Middle frontal gyrus (tissue), 1 donor: ENCODE data around the gene AUTS2.

Experiments used
- DNase-seq: peaks from one replicate; pipeline ENCODE4 v3.0.0-alpha.2; 2015; ENCODE audit warnings: low spot score; ENCODE audit errors: extremely low spot score

AUTS2 gene

GRCh38 chr7:70527520-70528115 lies 929.3 kb downstream of the AUTS2 start:
- no peak for DNase-seq

DNA sequence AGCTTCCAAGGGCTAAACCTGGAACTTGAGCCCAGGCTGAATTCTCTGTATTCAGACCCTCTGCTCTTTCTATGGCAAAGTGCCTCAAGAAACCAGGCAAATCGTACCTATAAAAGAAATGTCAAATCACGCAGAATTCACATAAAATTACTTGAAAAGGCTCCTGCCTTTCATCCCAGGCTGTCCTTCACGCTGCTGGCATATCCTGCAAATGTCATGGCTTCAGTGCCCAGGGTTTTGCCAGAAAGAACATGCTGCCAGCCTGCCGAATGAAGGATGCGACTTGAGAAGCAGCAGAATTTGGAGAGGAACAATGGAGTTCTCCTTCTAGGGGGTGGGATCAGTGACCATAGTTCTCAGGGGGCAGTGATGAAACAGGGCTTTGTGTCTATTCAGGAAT lies 931.2 kb downstream of the AUTS2 start:
- DNase-seq = no peak

GRCh38 chr7:70529914-70530585 lies 931.8 kb downstream of the AUTS2 start:
- no peak for DNase-seq

GRCh38 chr7:70533614-70534013 lies 935.3 kb downstream of the AUTS2 start:
- no peak for DNase-seq

DNA sequence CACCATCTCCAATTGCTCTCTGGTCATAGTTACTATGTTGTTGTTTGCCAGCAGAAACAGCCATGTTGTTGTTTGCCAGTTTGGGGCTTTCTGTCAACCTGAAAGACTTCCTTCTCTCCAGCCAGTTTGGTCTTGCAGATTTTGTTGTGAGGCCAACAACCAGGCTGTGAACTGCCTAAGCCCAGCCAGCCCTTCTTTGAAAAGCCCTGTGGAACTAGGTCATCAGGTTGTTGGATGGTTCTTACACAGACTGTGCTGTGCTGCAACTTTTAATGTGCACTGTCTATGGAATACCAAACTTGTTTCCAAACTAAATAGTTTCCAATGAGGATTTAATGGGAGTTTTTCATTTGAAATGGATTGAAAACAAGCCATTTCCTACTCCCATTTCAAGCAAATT lies 940.9 kb downstream of the AUTS2 start:
- DNase-seq = no peak

DNA sequence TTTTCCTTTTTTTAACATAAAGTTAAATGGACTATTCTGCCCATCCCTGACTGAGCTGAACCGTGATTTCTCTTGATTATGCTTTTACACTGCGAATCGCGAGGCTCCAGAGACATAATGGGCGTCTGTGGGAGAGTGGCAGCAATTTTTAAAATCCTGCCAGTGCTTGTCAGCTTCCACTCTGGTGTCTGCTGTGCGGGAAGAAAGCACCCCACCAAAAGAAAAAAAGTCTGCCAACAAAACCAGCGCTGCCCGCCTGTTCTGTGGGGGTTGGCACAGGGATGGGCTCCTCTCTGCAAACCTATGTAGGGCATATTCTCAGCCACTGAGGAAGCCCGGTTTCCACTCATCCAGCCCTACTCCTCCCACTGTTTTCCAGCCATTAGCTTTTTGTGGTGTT lies 941.3 kb downstream of the AUTS2 start:
- no peak for DNase-seq

GRCh38 chr7:70540641-70541040 lies 942.4 kb downstream of the AUTS2 start:
- DNase-seq = no peak

DNA sequence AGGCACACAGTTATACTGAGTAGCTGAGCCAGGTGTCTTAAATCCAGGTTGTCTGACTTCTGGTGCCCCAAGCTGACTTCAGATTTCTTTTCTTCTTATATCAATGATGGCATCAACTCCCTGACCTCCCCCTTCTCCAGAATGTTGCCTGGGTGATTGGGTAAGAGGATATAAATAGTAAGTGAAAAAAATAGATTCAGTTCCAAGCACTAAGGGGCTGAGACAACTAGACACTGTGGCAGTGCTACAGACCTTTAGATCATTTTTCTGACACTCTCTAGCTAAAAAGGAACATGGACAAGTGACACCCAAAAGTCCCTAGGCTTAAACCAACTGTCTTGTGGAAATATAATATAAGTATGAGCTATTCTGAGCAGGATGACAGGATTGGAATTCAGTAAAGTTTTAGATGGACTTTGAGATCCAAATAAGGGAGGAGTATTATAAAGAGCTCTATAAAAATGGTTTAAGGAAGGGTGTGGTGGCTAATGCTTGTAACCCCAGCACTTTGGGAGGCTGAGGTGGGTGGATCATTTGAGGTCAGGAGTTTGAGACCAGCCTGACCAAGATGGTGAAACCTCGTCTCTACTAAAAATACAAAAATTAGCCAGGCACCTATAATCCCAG lies 944.6 kb downstream of the AUTS2 start:
- DNase-seq = no peak

DNA sequence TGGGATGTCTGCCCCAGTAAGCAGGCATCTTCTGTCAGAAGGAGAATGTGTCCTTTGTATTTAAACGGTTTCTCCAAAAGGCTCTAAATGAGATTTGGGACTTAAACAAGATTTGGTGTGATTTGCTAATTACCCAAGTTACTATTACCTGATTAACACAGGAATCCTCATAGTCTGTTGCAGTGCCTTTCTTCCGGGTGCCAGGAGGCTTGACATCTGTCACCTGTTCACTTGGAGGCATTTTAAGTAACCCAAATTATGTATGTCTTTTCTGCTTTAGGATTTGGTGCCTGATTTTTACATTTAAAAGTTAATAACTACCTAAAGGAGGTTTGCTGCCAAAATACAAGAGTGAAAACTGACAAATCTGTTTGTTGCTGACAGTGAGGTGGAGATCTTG lies 945.7 kb downstream of the AUTS2 start:
- DNase-seq = no peak

DNA sequence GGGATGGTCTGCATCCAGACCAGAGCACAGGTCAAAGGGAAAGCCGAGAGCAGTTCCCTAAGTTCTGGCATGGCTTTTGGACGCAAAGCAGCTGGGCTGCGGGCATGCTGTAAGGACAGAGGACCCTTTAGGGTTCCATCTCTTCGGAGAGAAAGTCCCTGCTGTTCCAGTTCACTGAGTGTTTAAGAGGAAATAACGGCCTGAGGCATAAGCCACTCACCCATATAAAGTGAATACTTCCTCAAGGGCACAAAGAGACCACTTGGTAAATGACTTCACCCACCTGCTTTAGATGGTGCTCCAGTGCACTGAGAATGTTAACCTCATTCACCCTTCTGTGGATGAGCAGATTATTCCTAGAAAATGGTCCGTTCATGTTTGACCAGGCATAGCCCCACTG lies 946.9 kb downstream of the AUTS2 start:
- DNase-seq = no peak

DNA sequence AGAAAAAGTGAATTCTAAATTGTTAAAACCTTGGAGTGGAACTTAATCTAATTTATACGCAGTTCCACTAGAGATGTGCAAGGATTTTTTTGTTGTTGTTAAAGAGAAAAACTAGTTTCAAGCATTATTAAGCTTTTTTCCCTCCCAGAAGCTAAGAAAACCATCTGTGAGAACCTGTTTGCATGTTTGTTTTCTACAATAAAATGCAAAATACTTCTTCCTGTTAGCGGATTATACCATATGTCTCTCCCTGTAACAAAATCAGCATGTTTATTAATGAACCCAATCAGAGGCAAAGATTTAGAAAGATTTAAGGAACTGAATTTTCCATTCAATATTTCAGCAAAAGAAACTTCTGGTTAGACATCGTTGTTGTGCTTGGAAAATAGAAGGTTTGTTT lies 953.9 kb downstream of the AUTS2 start:
- DNase-seq = no peak

DNA sequence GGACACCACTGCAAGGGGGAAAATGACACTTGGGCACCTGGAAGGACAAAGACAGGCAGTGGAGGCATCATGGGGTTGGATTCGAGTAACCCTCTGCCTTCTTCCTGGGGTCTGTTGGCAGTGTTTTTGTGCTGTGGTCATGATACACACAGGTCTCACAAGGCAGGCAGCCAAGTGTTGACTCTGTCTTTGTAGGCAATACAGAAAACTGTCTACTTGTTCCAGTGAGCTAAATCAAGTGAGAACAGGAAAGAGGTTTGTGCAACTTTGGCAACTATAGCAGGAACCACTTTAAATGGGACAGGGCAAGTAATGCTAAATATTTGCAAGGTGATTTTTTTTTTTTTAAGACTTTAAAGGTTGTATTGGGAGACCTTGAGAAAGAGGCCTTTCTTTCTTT lies 955.1 kb downstream of the AUTS2 start:
- no peak for DNase-seq

DNA sequence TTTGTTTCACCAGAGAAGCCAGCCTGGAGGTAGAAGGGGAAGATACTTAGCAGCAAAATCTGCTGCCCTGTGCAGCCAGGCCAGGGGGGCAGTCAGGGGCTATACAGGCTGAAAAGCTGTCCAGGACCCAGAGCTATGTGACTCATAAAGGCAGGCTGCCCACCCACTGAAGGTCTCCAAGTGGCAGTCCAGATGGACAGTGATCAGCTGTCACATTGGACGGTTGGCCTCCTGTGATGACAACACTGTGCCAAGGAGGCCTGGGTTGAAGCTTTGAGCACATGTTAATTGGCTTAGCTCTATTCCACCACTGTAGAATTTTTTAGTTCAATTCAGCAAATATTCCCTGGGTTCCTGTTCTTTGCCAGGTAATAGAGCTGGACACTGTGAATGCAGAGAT lies 956.4 kb downstream of the AUTS2 start:
- DNase-seq = no peak

DNA sequence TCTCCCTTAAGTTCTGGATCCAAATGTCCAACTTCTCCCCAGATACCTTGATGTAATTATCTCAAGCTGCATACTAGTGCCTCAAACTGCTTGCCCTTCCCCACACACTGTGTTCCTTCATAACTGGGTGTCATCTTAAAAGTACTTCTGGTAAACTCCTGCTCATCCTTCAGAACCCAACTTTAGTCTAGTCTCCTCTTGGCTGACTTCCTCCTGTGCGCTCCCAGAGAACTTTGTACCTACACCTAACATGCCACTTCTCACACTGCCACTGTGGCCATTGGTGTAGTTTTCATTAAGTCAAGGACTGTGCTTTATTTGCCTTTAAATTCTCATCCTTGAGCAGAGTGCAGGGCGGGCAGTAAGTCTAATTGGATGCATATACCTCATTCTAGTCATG lies 958.5 kb downstream of the AUTS2 start:
- no peak for DNase-seq

DNA sequence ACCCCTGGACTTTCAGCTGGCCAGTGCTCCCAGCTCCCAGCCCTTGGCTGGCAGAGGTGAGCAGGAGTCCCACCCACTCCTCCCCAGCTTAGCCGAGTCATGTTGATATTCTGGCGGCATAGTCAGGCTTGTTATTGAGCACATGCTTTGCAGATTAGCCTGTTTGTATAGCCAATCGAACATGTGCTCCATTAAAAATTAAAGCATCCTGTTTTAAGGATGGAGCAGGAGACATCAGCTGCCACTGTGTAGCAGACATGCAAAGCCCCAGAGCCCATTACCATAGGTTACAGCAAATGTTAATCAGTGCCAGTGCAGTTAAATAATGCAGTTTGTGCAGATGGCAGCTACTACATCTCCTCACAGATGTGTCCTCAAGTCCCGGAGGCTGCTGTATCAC lies 959.1 kb downstream of the AUTS2 start:
- no peak for DNase-seq

DNA sequence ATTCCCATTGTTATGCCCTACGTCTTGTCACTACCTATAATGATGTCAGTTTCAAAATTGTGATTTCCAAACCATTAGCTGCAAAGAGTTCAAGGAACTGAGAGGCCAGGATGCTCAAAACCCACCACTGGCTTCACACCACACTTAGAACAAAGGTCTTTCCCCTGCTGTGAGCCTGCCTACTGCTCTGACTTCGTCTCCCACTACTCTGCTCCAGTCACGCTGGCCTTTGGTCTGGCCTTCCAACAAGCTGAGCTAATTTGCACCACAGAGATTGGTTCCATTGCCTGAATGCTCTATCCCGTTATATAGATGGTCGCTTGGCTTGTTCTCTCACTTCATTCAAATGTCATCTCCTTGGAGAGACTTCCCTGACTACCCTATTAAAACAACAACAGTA lies 961.5 kb downstream of the AUTS2 start:
- no peak for DNase-seq

- no peak for DNase-seq
Observed at GRCh38 chr7:70563960-70564359, 965.7 kb downstream of the AUTS2 start.

DNA sequence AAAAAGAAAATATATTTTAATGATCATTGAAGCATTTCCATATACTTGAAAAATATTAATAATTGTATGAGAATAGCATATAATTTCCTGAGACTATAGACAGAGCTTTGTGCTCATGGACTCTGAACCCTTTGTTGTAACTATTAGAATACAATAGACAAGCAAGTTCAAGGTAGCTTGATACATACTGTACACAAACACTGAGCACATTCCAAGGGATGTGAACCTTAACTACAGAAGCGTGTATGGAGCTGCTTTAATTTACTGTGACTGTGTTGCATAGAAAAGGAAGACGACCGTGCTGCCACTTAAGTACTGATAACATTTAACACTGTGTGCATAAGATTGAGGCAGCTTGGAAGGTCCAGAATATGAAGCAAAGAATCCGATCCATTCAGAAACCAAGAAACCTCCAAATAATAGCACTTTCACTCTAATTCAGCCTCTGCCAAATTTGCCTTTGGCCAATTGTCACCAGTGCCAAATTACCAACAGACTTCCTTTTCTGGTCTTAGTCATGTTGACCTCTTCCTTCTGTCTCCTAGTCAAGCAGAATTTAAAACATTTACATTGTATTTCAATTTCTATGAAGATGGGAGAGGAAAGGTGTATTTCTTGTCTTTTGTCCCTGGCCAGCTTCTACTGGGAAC lies 967.6 kb downstream of the AUTS2 start:
- no peak for DNase-seq

- DNase-seq = no peak
Observed at GRCh38 chr7:70566671-70567070, 968.4 kb downstream of the AUTS2 start.

DNA sequence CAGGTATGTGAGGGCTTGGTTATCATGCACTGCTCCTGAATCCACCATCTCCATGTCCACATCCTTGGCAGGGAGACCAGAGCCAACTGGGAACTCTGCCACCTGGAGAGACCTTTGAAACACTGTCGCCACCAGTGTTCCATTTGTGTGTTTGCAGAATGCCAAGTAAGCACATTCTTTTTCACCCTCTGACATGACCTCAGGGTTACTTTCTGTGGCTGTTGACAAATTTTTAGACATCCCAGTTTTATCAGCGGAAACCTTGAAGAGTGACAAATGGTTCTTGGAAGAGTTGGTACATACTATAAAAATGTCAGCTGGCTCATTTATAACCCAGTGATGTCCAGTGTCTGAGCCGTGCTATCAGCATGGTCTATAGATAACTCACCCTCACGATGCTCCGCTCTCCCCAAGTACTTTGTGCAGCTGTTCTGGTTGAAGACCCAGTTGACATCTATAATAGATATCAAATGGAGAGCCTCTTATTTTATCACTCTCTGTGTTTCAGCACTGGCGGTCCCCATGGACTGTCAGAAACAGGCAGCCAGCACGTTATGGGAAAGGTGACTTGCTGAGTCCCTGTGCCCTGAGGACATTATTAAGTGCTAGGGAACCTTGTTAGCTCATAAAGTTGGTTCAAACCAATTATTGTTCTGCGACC lies 970.5 kb downstream of the AUTS2 start:
- no peak for DNase-seq

GRCh38 chr7:70569335-70569819 lies 971.1 kb downstream of the AUTS2 start:
- no peak for DNase-seq

DNA sequence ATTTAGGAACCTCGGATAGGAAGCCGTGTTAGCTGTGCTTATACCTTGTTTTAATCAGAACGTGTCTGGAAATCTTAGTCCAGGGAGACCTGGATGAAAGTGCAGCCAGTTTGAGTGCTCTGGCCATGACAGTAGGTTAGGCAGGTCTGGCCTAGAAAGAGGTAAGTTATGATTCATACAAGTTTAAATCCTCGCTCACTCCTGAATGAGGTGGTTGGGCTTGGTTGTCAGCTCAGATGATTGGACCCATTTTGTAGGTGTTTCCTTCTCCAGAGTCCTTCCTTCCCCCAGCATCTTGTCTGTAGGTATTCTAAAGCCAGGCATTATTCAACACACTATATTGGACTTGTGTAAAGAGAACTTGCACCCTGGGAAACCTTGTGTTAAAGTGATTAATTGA lies 971.8 kb downstream of the AUTS2 start:
- no peak for DNase-seq
